ENCODE data around the gene CDK9.

- TF ChIP-seq CTCF (conservative IDR thresholded peaks at IDR 0.05; ENCODE audit: low read length): no peak
- no peak for TF ChIP-seq EZH2phosphoT487 (IDR thresholded peaks at IDR 0.05; ENCODE audit: borderline replicate concordance, low read depth, low read length)
Measured at GRCh38 chr9:127778280-127779135, 7.3 kb upstream of the CDK9 start, which contains the start of gene SH2D3C.
